Body of pancreas (tissue), 4 donors: ENCODE data around the gene RPIA.

Experiments
- CTCF ChIP-seq, 7 experiments: fragments of 450-650 bp in 4 of 7; fragments of 200-600 bp in 3 of 7; sonication (generic) in 3 of 7; IDR thresholded peaks; one replicate each; pipeline ENCODE4 v1.5.1; 2016 to 2019; ENCODE audit warnings: antibody characterized with exemption in 7 of 7
- POLR2A ChIP-seq, 3 donors: fragments of 450-650 bp; IDR thresholded peaks; one replicate each; pipeline ENCODE4 v1.6.1; 2016; ENCODE audit warnings: antibody characterized with exemption in 3 of 3, mild to moderate bottlenecking in 2 of 3

GRCh38 chr2:88757025-88757424, 65.6 kb downstream of the RPIA start:
- TF ChIP-seq POLR2A (IDR thresholded peaks at IDR 0.05) (no peak), CTCF (IDR thresholded peaks at IDR 0.05) (no peak)
